ENCODE measurements around the gene CNTNAP2.
A peak's percentile ranks its signal among the peaks of the same experiment; 100 is the strongest.

Gene CNTNAP2

DNA sequence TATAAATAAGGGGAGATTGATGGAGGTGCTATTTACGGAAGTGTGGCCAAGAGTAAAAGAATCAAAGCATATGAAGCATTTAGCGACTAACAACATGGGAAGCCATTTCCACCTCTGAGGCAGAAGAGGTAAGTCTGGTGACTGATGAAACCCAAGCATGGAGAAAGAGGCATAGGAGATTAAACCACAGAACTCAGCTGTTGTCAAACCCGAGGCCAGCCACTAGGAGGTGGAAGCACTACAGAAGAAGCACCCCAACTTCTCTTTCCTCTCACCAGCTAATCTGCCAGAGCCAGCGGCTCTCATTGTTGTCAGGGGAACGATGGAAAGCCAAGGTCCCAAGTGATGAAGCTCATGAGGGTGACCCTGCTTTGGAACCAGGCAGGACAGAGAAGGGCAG lies 19.6 kb upstream of the CNTNAP2 start:
- no peaks in the 10 kb centered on the region for H3K9me3 ChIP-seq (ENCODE audit: insufficient read depth, low read length)
- H3K9ac ChIP-seq (ENCODE audit: insufficient read length, low read depth) = no peak overlapping the region
- H3K4me3 ChIP-seq (ENCODE audit: insufficient read length, low read depth) = no peak overlapping the region
- peak; percentile 27 for DNase-seq (ENCODE audit: low read depth, low spot score)
- H3K36me3 ChIP-seq (ENCODE audit: insufficient read depth, insufficient read length, low read length) = no peaks in the 10 kb centered on the region
- no peak for TF ChIP-seq SUZ12 (IDR thresholded peaks at IDR 0.05; ENCODE audit: extremely low read depth, insufficient read depth, insufficient read length)
- no peak for TF ChIP-seq ZNF274 (IDR thresholded peaks at IDR 0.05; ENCODE audit: low read depth, low read length)
- TF ChIP-seq YY1 (IDR thresholded peaks at IDR 0.05; ENCODE audit: insufficient read depth, insufficient read length) = no peak
- H3K4me1 ChIP-seq (ENCODE audit: insufficient read depth, insufficient read length) = no peaks in the 10 kb centered on the region
- H3K27me3 ChIP-seq (ENCODE audit: insufficient read depth, insufficient read length) = no peaks in the 10 kb centered on the region

DNA sequence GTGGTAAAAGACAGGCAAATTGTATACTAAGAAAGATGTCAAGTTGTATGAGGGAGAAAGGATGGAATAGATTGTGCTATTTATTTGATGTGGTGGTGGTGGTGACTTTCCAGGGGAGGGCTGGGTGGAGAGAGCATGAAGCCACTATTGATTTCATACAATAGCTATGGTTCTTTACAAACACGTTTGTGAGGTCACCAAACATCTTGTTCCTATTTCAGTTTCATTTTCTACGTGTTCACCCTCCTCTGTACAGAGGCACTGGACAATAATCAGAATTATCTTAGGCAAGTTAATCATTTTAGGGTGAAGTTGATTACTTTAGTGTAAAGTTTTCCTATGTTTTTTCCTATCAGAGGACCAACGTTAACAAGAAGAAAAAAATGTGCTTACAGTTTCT lies 10.3 kb upstream of the CNTNAP2 start:
- H3K4me3 ChIP-seq (ENCODE audit: insufficient read length, low read depth) = no peak overlapping the region
- TF ChIP-seq YY1 (IDR thresholded peaks at IDR 0.05; ENCODE audit: insufficient read depth, insufficient read length) = no peak
- TF ChIP-seq ZNF274 (IDR thresholded peaks at IDR 0.05; ENCODE audit: low read depth, low read length) = no peak
- TF ChIP-seq SUZ12 (IDR thresholded peaks at IDR 0.05; ENCODE audit: extremely low read depth, insufficient read depth, insufficient read length) = no peak
- no peaks in the 10 kb centered on the region for H3K36me3 ChIP-seq (ENCODE audit: insufficient read depth, insufficient read length, low read length)
- H3K27me3 ChIP-seq (ENCODE audit: insufficient read depth, insufficient read length) = no peaks in the 10 kb centered on the region
- no peak overlapping the region for H3K9ac ChIP-seq (ENCODE audit: insufficient read length, low read depth)
- DNase-seq (ENCODE audit: low read depth, low spot score) = no peak
- no peaks in the 10 kb centered on the region for H3K4me1 ChIP-seq (ENCODE audit: insufficient read depth, insufficient read length)
- no peaks in the 10 kb centered on the region for H3K9me3 ChIP-seq (ENCODE audit: insufficient read depth, low read length)

DNA sequence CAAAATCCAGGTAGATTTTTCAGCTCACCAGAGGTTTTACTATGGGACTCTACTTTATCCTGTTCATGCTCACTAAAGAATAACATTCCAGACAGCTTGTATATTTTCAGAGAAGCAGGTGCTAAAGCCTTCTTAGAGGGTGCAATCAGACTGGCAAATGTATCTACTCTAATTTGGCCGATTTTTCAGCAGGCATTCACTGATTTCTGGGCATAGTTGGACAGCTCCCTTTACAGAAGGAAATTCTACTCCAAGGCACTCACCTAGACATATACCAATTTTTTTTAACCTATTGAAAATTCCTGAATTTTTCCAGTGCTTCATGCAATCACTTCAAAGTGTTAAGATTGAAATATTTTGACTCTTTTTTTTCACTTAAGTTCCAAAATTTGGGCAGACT lies 3.8 kb upstream of the CNTNAP2 start:
- H3K4me1 ChIP-seq (ENCODE audit: insufficient read depth, insufficient read length) = no peaks in the 10 kb centered on the region
- H3K36me3 ChIP-seq (ENCODE audit: insufficient read depth, insufficient read length, low read length) = no peaks in the 10 kb centered on the region
- H3K9ac ChIP-seq (ENCODE audit: insufficient read length, low read depth) = no peak overlapping the region
- peaks cover 12% of the 10 kb centered on the region for H3K27me3 ChIP-seq (ENCODE audit: insufficient read depth, insufficient read length)
- TF ChIP-seq ZNF274 (IDR thresholded peaks at IDR 0.05; ENCODE audit: low read depth, low read length) = no peak
- TF ChIP-seq SUZ12 (IDR thresholded peaks at IDR 0.05; ENCODE audit: extremely low read depth, insufficient read depth, insufficient read length) = no peak
- TF ChIP-seq YY1 (IDR thresholded peaks at IDR 0.05; ENCODE audit: insufficient read depth, insufficient read length) = no peak
- H3K4me3 ChIP-seq (ENCODE audit: insufficient read length, low read depth) = no peak overlapping the region
- H3K9me3 ChIP-seq (ENCODE audit: insufficient read depth, low read length) = no peaks in the 10 kb centered on the region
- no peak for DNase-seq (ENCODE audit: low read depth, low spot score)

- Histone ChIP-seq H3K9ac (ENCODE audit: insufficient read length, low read depth) (no peak overlapping the region), H3K9me3 (ENCODE audit: insufficient read depth, low read length) (no peaks in the 10 kb centered on the region), H3K4me3 (ENCODE audit: insufficient read length, low read depth) (no peak overlapping the region), H3K4me1 (ENCODE audit: insufficient read depth, insufficient read length) (no peaks in the 10 kb centered on the region), H3K27me3 (ENCODE audit: insufficient read depth, insufficient read length) (peaks cover 20% of the 10 kb centered on the region), H3K36me3 (ENCODE audit: insufficient read depth, insufficient read length, low read length) (no peaks in the 10 kb centered on the region)
- no peak for TF ChIP-seq YY1 (IDR thresholded peaks at IDR 0.05; ENCODE audit: insufficient read depth, insufficient read length)
- no peak for TF ChIP-seq SUZ12 (IDR thresholded peaks at IDR 0.05; ENCODE audit: extremely low read depth, insufficient read depth, insufficient read length)
- no peak for TF ChIP-seq ZNF274 (IDR thresholded peaks at IDR 0.05; ENCODE audit: low read depth, low read length)
- DNase-seq (ENCODE audit: low read depth, low spot score) = no peak
Measured at GRCh38 chr7:146115548-146115850, 1.1 kb upstream of the CNTNAP2 start.

- Histone ChIP-seq H3K36me3 (ENCODE audit: insufficient read depth, insufficient read length, low read length) (no peaks in the 10 kb centered on the region), H3K9ac (ENCODE audit: insufficient read length, low read depth) (peak overlapping the region; percentile 64), H3K4me1 (ENCODE audit: insufficient read depth, insufficient read length) (no peaks in the 10 kb centered on the region), H3K4me3 (ENCODE audit: insufficient read length, low read depth) (peak overlapping the region; percentile 62), H3K9me3 (ENCODE audit: insufficient read depth, low read length) (no peaks in the 10 kb centered on the region), H3K27me3 (ENCODE audit: insufficient read depth, insufficient read length) (peaks cover 20% of the 10 kb centered on the region)
- TF ChIP-seq YY1 (IDR thresholded peaks at IDR 0.05; ENCODE audit: insufficient read depth, insufficient read length) = no peak
- TF ChIP-seq SUZ12 (IDR thresholded peaks at IDR 0.05; ENCODE audit: extremely low read depth, insufficient read depth, insufficient read length) = no peak
- no peak for TF ChIP-seq ZNF274 (IDR thresholded peaks at IDR 0.05; ENCODE audit: low read depth, low read length)
- peak; percentile 93 for DNase-seq (ENCODE audit: low read depth, low spot score)
Measured at GRCh38 chr7:146115851-146116520, 615 bp upstream of the CNTNAP2 start.

- TF ChIP-seq ZNF274 (IDR thresholded peaks at IDR 0.05; ENCODE audit: low read depth, low read length) (no peak), SUZ12 (IDR thresholded peaks at IDR 0.05; ENCODE audit: extremely low read depth, insufficient read depth, insufficient read length) (no peak)
- peaks cover 20% of the 10 kb centered on the region for H3K27me3 ChIP-seq (ENCODE audit: insufficient read depth, insufficient read length)
Measured at GRCh38 chr7:146117576-146117975, 975 bp downstream of the CNTNAP2 start.

DNA sequence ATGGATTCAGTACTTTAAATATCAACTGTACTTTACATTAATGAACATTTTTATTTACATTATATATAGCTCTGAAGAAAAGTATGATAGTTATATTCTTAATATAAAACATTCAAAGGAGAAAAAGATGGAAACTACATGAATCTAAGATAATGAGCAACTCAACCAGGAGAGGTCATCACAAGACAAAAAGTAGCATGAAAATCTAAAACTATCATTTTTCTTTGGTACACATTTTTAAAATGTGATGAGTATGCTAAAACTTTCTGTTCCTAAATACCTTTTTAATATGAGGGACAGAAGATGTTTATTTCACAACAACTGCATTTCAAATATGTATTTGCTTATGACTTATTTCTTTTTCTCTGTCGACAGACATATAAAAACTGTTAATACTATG lies 2.4 kb downstream of the CNTNAP2 start:
- H3K4me3 ChIP-seq (ENCODE audit: insufficient read length, low read depth) = no peak overlapping the region
- H3K9ac ChIP-seq (ENCODE audit: insufficient read length, low read depth) = no peak overlapping the region
- no peak for DNase-seq (ENCODE audit: low read depth, low spot score)
- H3K9me3 ChIP-seq (ENCODE audit: insufficient read depth, low read length) = no peaks in the 10 kb centered on the region
- TF ChIP-seq YY1 (IDR thresholded peaks at IDR 0.05; ENCODE audit: insufficient read depth, insufficient read length) = no peak
- TF ChIP-seq SUZ12 (IDR thresholded peaks at IDR 0.05; ENCODE audit: extremely low read depth, insufficient read depth, insufficient read length) = no peak
- TF ChIP-seq ZNF274 (IDR thresholded peaks at IDR 0.05; ENCODE audit: low read depth, low read length) = no peak
- peaks cover 20% of the 10 kb centered on the region for H3K27me3 ChIP-seq (ENCODE audit: insufficient read depth, insufficient read length)
- no peaks in the 10 kb centered on the region for H3K4me1 ChIP-seq (ENCODE audit: insufficient read depth, insufficient read length)
- H3K36me3 ChIP-seq (ENCODE audit: insufficient read depth, insufficient read length, low read length) = no peaks in the 10 kb centered on the region

More at GRCh38 chr7:146117576-146117975, 975 bp downstream of the CNTNAP2 start:
- Histone ChIP-seq H3K9ac (ENCODE audit: insufficient read length, low read depth) (no peak overlapping the region), H3K4me1 (ENCODE audit: insufficient read depth, insufficient read length) (no peaks in the 10 kb centered on the region), H3K36me3 (ENCODE audit: insufficient read depth, insufficient read length, low read length) (no peaks in the 10 kb centered on the region), H3K4me3 (ENCODE audit: insufficient read length, low read depth) (no peak overlapping the region), H3K9me3 (ENCODE audit: insufficient read depth, low read length) (no peaks in the 10 kb centered on the region)
- no peak for DNase-seq (ENCODE audit: low read depth, low spot score)
